GM20000 (cell line): ENCODE data around the gene PTBP3.

Experiments
- DNase-seq: peaks from one replicate; pipeline ENCODE4 v3.0.0; 2012; ENCODE audit warnings: low spot score
- CTCF ChIP-seq: IDR thresholded peaks from 2 replicates; pipeline ENCODE4 v1.5.1; 2012; ENCODE audit warnings: mild to moderate bottlenecking, control low read depth; ENCODE audit errors: extremely low read depth, missing control alignments

Gene PTBP3

GRCh38 chr9:112174965-112175795 is 158.2 kb downstream of the PTBP3 start, which contains the start of gene SUSD1:
SUSD1 (minus strand) TSS chr9:112175297; CDS start chr9:112175235, 62 bp downstream.
- TF ChIP-seq CTCF: no peak
- peak; percentile 82 for DNase-seq

- peak; percentile 93 for DNase-seq
- no peak for TF ChIP-seq CTCF
These were observed 159.0 kb downstream of the PTBP3 start for GRCh38 chr9:112174222-112174964.

- no peak for TF ChIP-seq CTCF
- no peak for DNase-seq
These were observed 159.8 kb downstream of the PTBP3 start for GRCh38 chr9:112173489-112174221.

GRCh38 chr9:112170968-112171367 is 162.5 kb downstream of the PTBP3 start:
- no peak for DNase-seq
- no peak for TF ChIP-seq CTCF

GRCh38 chr9:112170235-112170634 is 163.2 kb downstream of the PTBP3 start:
- TF ChIP-seq CTCF: no peak
- DNase-seq: no peak

GRCh38 chr9:112169368-112169767 is 164.1 kb downstream of the PTBP3 start:
- DNase-seq: no peak
- TF ChIP-seq CTCF: no peak
